SH-SY5Y (cell line): ENCODE data around the gene SCNN1B.

Experiments used
- GATA2 ChIP-seq: IDR thresholded peaks from 2 replicates; pipeline ENCODE4 v1.6.1; 2011; ENCODE audit warnings: mild to moderate bottlenecking, low read depth, low read length
- GATA3 ChIP-seq: IDR thresholded peaks from 2 replicates; pipeline ENCODE4 v1.6.1; 2011; ENCODE audit warnings: low read depth, mild to moderate bottlenecking, low read length, moderate library complexity

The SCNN1B gene

GRCh38 chr16:23302045-23302956, at the start of gene SCNN1B:
Gene SCNN1B (plus strand): TSS chr16:23302302. CDS start chr16:23348600, 46,298 bp downstream.
- TF ChIP-seq GATA3 (no peak), GATA2 (no peak)

- no peak for TF ChIP-seq GATA2
- TF ChIP-seq GATA3 = no peak
Observed at GRCh38 chr16:23252310-23252709, 49.8 kb upstream of the SCNN1B start.

- no peak for TF ChIP-seq GATA2
- TF ChIP-seq GATA3 = no peak
Observed at GRCh38 chr16:23254338-23254737, 47.8 kb upstream of the SCNN1B start.

GRCh38 chr16:23255000-23255399, 47.1 kb upstream of the SCNN1B start:
- TF ChIP-seq GATA2 = no peak
- TF ChIP-seq GATA3 = no peak

GRCh38 chr16:23256440-23256839, 45.7 kb upstream of the SCNN1B start:
- TF ChIP-seq GATA2 (no peak), GATA3 (no peak)

GRCh38 chr16:23257682-23258081, 44.4 kb upstream of the SCNN1B start:
- TF ChIP-seq GATA3 = no peak
- no peak for TF ChIP-seq GATA2

- TF ChIP-seq GATA2 (no peak), GATA3 (no peak)
Observed at GRCh38 chr16:23258919-23259237, 43.2 kb upstream of the SCNN1B start.

GRCh38 chr16:23267647-23268046, 34.5 kb upstream of the SCNN1B start:
- no peak for TF ChIP-seq GATA3

GRCh38 chr16:23268561-23268960, 33.5 kb upstream of the SCNN1B start:
- TF ChIP-seq GATA3 = no peak
- TF ChIP-seq GATA2 = no peak

GRCh38 chr16:23269248-23269953, 32.7 kb upstream of the SCNN1B start:
- no peak for TF ChIP-seq GATA3
- TF ChIP-seq GATA2 = no peak

- TF ChIP-seq GATA2 = no peak
- TF ChIP-seq GATA3 = no peak
Observed at GRCh38 chr16:23270654-23271053, 31.4 kb upstream of the SCNN1B start.

- no peak for TF ChIP-seq GATA3
- no peak for TF ChIP-seq GATA2
Observed at GRCh38 chr16:23274968-23275367, 27.1 kb upstream of the SCNN1B start.

- TF ChIP-seq GATA2 = no peak
- no peak for TF ChIP-seq GATA3
Observed at GRCh38 chr16:23276821-23277220, 25.3 kb upstream of the SCNN1B start.

- TF ChIP-seq GATA3 (no peak), GATA2 (no peak)
Observed at GRCh38 chr16:23278031-23278430, 24.1 kb upstream of the SCNN1B start.

GRCh38 chr16:23279721-23280153, 22.4 kb upstream of the SCNN1B start:
- no peak for TF ChIP-seq GATA3
- TF ChIP-seq GATA2 = no peak
